ENCODE results near the gene BTBD16.

The BTBD16 gene

DNA sequence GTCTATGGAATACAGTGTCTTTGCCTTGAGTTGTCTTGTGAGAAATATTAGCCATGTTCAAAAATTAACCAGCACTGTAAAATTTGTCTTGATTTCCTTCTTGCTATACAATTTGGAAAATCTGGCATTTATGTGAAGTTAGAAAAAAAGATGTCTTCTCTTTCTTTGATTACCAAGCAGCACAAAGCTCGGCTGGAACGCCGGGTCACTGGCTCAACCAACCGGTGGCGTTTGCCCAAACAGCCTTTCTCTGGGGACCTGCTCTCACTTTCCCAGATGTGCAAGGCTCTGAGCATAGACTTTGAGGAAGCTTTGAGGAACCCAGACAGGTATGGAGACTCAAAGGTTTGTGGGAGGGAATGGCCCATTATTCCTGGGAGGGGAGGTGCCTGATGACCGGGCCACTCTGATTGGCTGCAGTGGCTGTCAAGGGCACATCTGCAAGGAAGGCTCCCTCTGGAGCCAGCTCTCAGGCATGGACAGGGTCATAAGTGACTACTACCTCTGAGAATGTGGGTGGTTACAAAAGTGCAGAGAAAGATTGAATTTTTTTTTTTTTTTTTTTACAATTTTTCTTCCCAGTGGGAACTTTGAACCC is 5.6 kb downstream of the BTBD16 start:
- no peak for DNase-seq

GRCh38 chr10:122277526-122278136 is 6.5 kb downstream of the BTBD16 start:
- no peak for DNase-seq

DNA sequence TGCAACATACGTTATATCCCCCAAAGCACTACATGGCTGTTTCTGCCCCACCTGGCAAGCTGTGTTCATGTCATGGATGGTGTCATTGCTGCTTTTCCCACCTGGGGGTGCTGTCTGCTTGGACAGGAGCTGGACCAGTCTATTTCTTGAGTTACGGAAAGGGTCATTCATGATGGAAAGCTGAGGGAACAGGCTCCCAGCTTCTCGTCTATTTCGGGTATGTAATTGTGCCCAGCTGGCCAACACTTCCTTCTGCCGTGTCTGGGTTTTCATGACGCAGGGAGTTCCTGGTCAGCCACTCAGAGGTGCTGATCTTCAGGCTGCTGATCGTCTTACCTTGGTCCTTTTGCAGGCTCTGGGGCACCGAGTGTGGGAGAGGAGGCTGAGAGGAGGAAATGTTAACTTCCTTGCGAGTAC is 8.6 kb downstream of the BTBD16 start:
- no peak for DNase-seq

GRCh38 chr10:122280156-122280555 is 9.1 kb downstream of the BTBD16 start:
- DNase-seq: no peak

GRCh38 chr10:122281018-122281626 is 10.0 kb downstream of the BTBD16 start:
- DNase-seq: no peak

- no peak for DNase-seq
Observed at GRCh38 chr10:122281751-122282150, 10.7 kb downstream of the BTBD16 start.

GRCh38 chr10:122282253-122282671 is 11.2 kb downstream of the BTBD16 start:
- no peak for DNase-seq

GRCh38 chr10:122282909-122283308 is 11.8 kb downstream of the BTBD16 start:
- DNase-seq: no peak

- DNase-seq: no peak
Observed at GRCh38 chr10:122285506-122286444, 14.7 kb downstream of the BTBD16 start.

- no peak for DNase-seq
Observed at GRCh38 chr10:122286867-122287266, 15.8 kb downstream of the BTBD16 start.

DNA sequence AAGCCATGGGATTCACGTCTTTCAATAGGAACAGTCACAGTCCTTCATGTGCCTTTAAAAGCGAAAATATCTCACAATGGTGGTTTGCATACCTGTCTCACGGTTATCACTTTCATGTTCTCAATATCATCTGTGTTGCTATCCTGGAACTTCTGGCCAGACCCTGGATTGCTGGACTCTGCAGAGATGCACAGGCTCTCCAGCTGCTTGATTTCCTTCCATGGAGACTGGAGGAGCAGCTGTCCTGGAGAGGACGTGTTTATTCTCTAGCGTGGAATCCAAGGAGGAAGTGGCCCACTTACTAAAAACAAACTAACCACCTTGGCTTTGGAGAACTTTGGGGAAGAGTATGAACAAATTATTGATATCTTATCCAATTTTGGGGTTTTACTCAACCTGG is 16.5 kb downstream of the BTBD16 start:
- DNase-seq: no peak

- no peak for DNase-seq
Observed at GRCh38 chr10:122288262-122288661, 17.2 kb downstream of the BTBD16 start.

- no peak for DNase-seq
Observed at GRCh38 chr10:122288917-122289316, 17.8 kb downstream of the BTBD16 start.

DNA sequence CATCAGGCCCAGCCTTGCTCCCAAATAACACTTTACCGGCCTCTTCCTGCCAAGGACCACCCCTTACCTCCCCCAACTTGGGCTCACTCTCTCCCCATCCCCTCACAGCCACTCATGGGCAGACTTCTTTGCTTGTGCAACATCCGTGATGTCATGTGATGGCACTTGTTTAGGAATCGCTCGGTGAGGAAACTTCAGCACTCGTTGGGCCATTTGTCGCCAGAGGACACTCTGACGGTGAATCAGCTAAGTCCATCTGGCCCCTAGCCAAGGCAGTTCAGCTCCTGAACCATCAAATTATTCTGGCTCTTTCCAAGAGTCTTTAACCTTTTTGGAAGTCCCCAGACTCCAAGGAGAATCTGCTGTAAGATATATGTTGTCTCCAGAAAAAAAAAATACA is 19.2 kb downstream of the BTBD16 start:
- no peak for DNase-seq

- DNase-seq: no peak
Observed at GRCh38 chr10:122290833-122291532, 19.9 kb downstream of the BTBD16 start.

GRCh38 chr10:122291739-122292138 is 20.6 kb downstream of the BTBD16 start:
- no peak for DNase-seq

DNA sequence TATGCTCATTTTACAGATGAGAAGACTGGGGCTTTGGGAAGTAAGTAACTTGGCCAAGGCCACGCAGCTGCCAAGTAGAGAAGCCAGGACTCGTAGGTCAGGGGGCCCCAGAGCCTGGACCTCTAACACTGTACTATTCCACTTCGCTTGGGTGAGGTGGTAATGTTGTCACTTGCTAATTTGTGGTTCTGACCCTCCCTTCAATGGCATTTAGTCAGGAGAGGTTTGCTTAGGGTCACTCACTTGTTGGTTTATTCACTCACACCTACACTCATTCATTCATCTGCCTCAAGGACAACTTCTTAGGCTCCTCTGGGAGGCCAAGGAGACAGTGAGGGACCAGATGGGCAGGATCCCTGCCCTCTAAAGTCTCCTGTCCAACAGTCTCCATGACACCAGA is 21.3 kb downstream of the BTBD16 start:
- no peak for DNase-seq

- no peak for DNase-seq
Observed at GRCh38 chr10:122293156-122293960, 22.3 kb downstream of the BTBD16 start.

DNA sequence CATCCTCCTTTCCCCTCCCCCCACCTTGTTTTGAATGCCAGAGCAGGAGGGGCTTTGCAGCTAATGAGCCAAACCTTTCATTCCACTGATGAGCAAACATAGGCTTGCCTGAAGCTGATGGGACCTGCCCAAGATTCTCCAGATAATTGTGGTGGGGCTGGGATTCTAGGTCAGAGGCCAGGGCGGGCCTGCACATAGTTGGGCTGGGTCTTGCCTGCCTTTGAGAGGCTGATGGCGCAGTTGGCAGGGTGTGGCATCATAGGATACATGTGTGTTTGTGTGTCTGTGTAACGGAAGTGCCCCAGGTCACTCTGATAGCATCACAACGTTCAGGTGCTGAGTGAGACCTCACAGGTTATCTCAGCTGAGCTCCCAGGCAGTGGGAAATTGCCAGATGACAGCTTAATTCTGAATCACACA is 22.9 kb downstream of the BTBD16 start:
- DNase-seq: no peak

- DNase-seq: no peak
Observed at GRCh38 chr10:122294511-122295450, 23.7 kb downstream of the BTBD16 start.

DNA sequence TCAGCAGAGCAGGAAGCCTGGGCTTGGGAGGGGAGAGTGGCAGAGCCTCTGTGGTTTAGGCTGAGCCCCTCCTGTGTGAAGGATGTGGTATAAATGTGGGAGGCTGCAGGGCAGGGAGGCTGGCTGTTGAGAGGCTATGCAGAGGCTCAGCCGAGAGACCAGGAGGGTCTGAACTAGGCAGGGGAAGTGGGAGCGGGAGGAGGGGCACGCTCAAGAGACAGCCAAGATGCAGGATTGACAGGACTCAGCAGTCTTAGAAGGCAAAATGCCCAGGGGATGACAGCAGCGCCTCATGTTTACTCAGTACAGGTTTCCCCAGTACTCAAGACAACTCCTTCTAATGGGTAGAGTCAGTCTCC is 24.3 kb downstream of the BTBD16 start:
- DNase-seq: no peak

Measured in activated gamma-delta T cell treated with Interleukin-2 at 50 U/mL for 16 hours (primary cell).